GM12891 (cell line): ENCODE measurements around the gene DNASE1L1.

Source experiments
- PAX5 ChIP-seq: IDR thresholded peaks from 2 replicates; pipeline ENCODE4 v1.6.1; 2011; ENCODE audit warnings: low read length, moderate library complexity, mild to moderate bottlenecking; ENCODE audit not compliant: insufficient read depth, severe bottlenecking
- POLR2A ChIP-seq: IDR thresholded peaks from 2 replicates; pipeline ENCODE4 v1.6.1; 2011; ENCODE audit warnings: low read depth, low read length, control low read depth
- POLR2AphosphoS5 ChIP-seq: IDR thresholded peaks from 2 replicates; pipeline ENCODE4 v1.6.1; 2011; ENCODE audit warnings: low read depth, low read length, control low read depth
- POU2F2 ChIP-seq: IDR thresholded peaks from 2 replicates; pipeline ENCODE4 v1.6.1; 2011; ENCODE audit warnings: low read depth, mild to moderate bottlenecking, control low read depth, low read length, moderate library complexity
- SPI1 ChIP-seq: IDR thresholded peaks from 2 replicates; pipeline ENCODE4 v1.6.1; 2011; ENCODE audit warnings: low read depth, low read length, control low read depth
- TAF1 ChIP-seq: IDR thresholded peaks from 2 replicates; pipeline ENCODE4 v1.6.1; 2011; ENCODE audit warnings: low read depth, low read length, control low read depth

GRCh38 chrX:154419189-154419588 is 10.1 kb upstream of the DNASE1L1 start:
- TF ChIP-seq POLR2AphosphoS5 (no peak), SPI1 (no peak), POLR2A (no peak), POU2F2 (no peak), TAF1 (no peak), PAX5 (no peak)
